NCI-H2227 (cell line): ENCODE measurements around the gene DCAF6.

Source experiments
- DNase-seq: peaks from one replicate; lab custom pipeline; 2025; ENCODE audit not compliant: unreplicated experiment; lab: John Stamatoyannopoulos, UW

Gene DCAF6

DNA sequence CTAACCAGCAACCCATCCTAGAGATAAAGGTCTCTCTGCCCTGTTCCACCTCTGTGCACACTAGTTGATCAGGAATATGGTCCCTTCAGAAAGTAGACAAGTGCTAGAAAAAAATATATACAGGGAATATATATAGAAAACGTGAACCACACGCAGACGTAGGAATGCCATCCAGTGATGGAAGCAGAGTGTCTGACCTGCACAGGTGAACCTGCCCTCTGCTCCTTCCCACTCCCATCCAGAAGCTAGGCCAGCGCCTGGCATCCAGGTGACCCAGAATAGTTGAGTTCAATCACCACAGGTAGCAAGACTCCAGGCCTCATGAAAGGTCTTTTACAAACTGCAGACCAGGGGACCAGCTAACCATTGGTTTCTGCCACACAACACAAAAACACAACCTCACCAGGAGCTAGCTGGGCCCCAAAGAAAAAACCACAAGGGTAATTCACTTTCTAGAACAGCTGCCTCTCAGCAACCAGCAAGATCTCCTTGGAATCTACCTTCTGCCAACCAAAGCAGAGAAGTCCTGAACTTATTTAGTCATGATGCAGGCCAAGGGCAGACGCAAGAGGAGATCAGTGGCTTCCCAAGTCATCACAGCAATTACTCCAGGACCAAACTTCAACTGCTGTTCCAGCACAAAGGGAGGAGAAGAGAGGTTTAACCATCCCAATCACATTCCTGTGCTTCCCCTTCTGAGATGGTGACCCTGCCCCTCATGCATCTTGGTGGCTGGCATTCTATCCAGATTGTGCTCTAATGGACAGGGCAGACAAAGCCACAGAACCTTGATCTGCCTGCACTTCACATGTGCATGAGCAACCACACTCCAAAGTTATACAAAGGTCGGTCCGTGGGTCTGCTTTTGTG lies 147.2 kb downstream of the DCAF6 start:
- DNase-seq: no peak

DNA sequence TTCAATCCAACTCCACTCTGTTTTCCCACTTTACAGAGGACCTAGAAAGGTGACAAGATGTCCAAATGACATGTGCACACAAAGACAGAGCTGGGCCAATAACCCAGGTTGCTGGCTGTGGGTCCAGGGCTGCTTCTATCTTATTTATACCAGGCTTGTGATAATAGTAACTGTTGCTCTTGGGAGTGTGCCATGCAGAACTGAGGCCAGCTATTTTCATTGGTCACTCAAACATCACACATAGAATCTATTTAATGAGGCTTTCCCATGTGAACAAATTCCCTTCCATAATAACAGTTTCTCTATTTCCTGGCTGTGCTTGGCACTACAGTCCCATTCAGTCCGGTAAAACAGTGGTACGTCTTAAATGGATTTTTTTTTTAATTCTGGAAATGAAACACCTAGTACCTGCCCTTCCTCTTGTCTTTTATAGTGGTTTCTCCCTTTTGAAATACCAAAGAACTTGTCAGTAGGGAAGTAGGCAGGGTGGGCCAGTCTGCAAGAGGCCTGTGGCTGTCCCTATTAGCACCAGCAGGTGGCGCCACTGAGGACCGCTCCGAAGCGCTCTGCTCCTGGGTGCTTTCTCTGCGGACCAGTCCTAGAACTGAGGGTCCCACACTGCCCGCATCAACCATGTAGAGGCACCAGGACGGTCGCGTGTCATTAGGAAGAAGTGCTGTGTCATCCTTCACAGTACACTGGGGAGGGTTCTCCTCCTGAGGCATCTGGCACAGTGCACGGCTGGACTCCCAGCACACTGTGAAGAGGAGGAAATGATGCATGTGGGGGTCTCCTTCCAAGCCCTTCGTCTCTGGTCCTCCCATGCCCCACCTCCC lies 148.1 kb downstream of the DCAF6 start:
- peak; percentile 47 for DNase-seq

DNA sequence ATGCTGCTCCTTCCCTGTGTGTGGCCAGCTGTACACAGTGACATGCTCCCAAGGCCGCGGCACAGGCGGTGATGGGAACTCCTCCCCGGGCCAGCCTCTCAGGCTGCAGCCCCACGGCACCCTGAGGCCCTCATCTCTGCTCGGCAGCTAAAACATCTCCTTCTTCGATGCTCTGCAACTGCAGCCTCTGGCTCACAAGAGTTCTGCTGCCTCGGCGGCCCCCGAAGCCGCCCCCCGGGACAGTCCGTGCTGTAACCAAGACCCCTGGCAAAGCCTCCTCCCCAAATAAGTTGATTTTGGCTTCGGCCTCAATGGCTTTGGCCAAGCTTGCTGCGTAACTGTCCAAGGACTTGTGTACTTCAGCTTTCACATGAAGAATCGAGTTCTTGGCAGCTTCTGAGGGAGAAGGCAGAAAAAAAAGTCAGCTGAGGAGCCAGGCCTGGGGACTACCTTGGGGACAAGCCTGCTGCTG lies 149.0 kb downstream of the DCAF6 start:
- DNase-seq: no peak

DNA sequence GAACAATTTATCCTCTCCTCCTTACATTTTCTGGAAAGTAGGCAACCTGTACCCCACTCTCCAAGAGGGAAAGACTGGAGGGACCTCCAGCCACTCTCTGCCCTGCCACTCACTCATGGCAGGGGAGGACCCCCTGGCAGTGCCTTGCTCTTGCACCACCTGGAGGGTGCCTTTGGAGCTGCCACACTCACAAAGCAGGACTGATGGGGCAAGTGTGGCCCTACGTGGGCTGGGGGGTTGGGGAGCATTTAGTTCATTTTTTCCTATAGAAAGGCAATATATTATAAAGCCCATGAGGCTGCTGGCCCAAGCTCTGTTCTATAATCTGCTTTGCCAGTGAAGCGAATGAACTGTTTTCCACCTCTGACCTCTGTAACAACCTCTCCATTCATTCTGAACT lies 150.0 kb downstream of the DCAF6 start:
- DNase-seq: no peak

DNA sequence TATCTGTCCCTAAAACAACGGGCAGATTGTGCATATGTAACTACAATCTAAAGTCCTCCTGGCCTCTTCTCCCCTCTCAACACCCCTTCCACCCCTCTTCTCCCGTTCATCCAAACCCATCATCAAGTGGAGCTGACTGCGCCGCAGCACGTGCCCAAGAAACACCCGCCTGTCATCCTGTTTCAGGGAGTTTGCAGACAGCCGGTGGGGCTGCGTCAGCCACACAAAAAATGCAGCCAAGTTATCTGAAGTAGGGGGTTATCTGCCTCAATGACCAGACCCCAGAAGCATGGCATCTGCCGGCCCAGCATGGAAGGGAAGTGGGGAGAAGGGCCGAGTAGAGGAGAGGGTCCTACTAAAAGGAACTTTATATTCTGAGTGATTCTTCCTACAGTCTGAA lies 151.2 kb downstream of the DCAF6 start:
- DNase-seq: no peak

DNA sequence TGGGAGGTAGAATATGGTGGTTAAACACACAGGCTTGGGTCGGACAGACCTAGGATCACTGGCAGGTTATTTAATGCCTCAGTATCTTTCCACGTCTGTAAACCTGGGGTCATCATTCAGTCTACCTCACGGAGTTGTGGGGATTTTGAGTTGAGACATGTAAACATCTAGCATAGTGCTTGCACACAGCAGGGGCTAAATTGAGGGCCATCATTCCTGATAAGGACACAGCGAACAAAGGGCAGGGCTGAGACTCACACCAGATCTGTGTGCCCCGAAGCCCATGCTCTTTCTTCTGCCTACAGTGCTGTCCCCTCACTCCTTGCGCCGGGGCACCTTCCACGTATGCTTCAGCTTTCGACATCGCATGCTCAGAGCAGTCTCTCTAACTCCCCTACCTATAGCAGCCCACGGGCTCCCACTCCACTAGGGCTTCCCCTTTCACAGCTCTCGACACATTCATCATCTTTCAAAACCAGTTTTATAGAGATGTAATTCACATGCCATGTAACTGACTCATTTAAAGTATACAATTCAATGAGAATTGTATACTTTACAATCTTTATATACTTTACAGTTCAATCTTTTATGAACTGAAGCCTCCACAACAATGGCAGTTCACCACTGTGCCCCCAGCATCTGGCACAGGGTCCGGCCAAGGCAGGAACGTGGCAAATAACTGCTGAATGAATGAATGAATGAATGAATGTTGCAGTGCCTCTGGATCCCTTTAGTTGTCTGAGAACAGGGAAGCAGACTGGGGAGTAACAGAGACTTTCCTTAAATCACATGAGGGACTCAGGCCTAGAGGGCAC lies 152.2 kb downstream of the DCAF6 start:
- no peak for DNase-seq

DNA sequence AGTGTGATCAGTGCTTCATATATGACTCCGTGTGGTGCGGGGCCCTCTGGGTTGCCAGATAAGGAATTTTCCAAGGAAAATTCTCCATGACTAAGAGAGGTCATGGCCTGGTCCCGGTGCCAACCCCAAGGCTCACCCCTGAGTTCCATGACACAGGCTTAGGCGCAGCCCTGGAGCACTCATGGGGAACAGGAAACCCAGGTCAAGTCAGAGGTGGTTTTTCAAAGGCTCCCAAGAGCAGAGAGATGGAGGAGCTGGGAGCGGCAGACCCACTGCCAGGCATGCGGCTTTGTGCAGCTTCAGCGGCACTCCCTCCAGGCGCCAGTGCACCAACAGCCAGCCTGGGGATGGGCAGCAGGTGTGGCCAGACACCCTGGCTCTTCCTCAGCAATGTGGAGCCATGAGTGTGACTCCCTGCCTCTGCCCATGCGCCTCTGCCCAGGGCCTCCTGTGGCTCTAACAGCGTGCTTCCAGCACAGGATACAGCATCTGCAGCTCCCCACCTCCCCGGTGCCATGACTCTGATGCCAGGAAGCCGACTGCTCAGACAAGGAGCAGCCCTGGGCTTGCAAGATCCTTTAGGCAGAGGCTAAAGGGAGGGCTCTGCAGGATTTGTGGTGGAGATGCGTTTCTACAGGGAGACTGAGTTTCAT lies 153.0 kb downstream of the DCAF6 start:
- no peak for DNase-seq

DNA sequence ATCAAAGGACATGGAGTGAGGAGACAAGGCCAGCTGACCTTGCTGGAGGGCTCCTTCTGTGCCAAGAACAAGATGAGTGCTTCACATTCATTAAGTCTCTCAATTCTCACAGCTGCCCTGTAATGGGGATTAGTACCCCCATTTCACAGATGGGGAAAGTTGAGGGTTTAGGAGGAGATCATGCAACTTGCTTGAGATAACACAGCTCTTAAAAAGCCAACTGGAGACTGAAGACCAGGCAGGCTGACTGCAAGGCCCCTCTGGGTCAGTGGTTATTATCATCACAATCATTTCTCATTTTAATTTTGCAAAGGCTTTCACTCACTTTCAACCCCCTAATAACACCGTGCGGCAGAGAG lies 153.5 kb downstream of the DCAF6 start:
- DNase-seq: no peak

DNA sequence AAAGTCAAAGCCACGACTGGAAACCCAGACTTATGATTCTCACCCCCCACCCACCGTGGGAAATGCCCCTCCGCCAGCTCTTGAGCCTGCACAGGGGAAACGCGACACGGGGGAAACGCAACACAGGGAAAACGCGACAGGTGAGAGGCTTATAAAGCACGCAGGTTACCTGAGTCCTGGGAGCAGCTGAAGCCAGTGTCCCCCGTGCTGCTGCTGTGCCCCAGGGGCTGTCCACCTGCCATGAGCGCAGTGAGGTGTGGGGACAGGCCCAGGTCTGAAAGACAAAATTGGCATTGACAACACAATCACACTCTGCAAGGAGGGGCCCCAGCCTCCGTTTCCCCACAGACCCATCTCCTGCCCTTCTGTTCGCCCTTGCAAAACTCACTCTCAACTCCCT lies 153.9 kb downstream of the DCAF6 start:
- DNase-seq: no peak

DNA sequence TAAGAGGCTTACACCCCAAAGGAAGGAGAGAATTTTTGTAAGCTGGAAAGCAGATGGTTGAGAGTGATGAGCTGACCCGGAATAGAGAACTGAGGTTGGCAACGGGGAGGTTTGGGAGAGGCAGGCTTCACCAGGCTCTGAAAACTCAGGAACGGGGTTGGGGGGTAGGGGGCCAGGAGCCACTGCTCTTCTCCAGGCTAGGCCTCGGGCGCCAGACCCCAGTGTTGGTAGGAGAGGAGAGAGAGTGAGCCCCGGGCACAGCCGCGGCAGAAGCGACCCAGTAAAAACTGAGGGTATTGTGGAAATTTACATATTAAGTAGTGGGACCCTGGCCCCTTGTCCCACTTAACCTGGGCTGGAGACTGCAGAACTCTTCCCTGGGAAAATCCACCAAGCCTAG lies 154.6 kb downstream of the DCAF6 start:
- DNase-seq: no peak

DNA sequence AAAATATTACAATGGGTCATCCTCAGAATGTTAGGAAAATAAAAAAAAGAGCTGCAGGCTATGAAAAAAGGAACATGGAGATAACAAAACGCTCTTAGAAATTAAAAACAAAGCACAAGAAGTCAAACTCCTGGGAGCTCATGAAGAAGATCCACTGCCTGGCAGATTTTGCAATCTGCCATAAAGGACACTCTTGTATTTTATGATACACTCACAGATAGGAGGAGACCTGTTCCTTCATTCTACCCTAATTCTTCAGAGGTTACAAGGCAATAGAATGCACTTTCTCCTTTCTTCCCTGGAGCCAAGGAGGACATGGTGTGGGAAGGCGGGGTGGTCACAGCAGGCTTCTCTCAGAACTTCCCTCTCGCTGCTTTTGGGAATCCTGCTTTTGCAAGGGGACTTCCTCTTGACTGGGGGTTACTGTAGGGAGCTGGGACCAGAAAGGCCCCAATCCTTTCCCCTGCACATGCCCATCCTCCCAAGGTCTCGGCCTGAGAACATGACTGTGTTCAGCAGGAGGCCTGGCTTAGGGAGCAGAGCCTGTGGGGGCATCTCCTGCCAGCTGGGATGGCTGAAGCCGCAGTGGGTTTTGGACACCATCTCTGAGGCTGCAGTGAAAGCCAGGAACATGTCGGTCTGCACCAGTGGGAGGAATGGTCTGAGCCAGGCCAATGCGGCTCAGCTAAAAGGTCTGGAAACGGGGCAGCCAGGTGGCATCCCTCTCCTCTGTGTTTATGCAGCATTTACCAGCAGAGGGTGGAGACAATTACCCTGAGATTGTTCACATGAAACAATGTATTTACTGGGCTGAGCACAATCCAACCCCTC lies 155.5 kb downstream of the DCAF6 start:
- peak; percentile 8 for DNase-seq

DNA sequence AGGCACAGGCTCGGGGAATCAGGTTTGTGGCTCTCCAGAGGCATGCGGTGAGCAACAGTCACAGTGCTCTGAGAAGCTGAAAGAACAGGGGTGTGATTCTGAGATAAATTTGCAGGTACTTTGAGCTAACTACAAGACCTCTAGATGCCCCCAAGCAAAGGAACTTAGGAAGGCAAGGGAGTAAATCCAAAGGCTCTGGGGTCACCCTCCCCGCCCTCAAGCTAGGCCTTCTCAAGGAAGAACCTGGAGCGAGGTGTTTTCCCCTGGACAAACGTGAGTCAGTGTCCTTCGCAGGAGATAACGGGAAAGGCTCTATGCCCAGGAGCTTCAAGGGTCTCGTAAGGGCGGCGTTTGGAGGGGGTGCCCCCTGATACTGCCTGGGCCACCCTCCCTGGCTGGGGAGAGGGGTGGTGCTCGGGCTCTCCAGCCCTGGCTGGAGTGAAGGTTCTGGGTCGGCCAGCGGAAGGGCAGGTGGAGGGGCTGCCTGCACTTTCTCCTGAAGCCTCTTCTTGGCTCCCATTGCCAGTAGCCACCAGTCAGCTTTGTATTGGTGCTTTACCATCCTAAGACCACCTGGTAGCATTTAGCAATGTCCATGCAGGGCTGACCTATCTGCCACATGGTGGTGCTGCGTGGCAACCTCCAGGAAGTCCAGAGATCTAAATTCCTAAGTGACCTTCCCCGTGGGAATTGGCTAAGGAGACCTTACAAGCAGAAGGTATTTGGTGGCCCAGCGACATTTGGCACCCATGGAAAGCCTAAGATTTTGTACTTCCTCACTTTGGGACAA lies 156.3 kb downstream of the DCAF6 start:
- no peak for DNase-seq

DNA sequence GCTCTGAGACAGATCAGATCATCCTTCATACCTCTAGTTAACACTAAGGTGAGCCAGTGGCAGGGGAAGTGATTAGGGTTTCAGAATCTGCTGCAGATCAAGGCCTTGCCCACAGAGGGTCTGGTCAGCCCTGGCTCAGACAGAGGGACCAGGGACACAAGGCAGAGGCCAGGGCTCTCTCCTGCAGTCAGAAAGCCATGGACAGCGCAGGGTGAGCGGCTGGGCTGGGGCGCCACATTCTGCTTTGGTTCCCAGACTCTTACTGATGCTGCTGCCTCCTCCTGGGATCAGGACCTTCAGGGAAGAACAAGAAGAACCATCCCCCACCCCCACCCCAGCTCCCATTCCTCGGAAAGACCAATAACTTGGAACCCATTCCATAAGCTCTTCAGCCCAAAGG lies 157.1 kb downstream of the DCAF6 start:
- no peak for DNase-seq

DNA sequence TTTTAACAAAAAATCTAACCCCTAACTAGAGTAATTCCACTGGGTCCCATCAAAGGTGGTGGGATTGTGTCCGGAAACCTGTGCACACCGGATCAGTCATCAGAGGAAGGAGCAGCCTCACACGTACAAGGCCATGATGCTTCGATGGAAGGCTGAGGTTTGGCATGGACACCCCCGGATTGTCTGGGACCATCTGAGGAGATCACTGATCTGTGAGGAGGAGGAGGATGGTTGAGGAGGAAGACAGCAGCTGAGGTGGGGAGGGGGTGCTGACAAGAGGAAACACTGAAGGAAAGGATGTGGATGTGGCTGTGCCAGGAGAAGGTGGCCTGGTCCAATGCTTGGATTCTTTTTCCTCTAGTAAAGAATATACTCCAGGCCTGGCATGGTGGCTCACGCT lies 159.0 kb downstream of the DCAF6 start:
- DNase-seq: no peak

DNA sequence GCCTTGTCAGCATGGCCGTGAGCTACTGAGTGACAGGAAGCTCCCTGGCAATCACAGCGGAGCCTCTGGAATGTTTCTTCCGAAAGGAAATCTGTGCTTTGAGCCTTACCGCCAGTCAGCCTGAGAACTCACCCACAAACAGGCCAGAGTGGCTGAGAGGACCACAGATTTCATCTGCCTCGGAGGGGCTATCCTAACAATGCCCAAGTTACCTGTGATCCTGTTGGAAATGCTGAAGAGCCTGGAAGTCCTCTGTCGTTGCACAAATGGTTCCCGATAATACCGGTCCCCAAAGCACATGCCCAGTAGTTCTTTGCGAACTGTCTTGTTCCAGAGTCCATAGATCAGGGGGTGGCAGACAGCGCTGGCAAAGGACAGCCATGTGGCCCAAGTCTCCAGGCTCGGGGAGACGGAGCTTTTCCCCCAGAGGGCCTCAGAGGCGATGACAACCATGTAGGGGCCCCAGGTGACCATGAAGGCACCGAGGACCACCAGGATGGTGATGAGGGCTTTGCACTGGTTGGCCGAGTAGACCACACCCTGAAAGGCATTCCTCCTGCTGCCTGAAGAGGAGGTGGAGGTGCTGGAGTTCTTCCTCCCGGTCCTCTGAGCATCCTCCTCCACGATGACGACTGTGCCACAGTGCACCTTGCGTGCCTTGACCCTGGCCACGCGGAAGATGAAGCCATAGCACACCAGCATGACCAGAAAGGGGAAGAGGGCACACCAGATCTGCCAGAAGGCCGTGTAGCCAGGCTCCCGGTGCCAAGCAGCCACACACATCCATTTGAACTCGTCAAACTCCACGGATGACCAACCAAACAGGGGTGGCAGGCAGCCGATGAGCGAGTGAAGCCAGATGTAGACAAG lies 160.0 kb downstream of the DCAF6 start:
- DNase-seq: no peak

DNA sequence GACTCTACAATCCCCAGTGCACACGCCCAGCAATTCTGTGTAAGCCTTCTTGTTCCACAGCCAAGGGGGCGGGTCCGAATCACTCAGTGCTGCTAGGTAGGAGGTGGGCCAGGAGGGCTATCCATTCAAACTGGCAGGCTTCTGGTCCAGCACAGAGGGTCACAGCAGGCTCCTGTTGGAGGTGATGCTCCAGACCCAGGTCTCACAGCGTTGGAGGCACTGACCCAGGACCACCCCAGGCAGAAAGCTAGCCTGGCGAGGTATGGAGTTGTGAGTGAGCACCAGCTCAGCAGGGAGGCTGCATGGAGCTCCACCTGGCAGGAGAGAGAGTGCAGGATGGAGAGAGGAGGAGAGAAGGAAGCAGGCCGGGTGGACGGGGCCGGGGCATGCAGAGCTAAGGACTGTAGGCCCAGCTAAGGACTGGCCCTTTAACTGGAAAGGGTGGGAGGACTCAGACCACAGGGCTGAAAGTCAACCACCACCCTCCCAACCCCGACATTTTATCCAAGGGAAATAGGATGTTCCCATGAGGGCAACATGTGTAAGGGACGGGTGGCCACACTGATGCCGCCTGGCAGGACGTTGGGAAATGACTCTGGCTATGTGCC lies 161.5 kb downstream of the DCAF6 start:
- no peak for DNase-seq

DNA sequence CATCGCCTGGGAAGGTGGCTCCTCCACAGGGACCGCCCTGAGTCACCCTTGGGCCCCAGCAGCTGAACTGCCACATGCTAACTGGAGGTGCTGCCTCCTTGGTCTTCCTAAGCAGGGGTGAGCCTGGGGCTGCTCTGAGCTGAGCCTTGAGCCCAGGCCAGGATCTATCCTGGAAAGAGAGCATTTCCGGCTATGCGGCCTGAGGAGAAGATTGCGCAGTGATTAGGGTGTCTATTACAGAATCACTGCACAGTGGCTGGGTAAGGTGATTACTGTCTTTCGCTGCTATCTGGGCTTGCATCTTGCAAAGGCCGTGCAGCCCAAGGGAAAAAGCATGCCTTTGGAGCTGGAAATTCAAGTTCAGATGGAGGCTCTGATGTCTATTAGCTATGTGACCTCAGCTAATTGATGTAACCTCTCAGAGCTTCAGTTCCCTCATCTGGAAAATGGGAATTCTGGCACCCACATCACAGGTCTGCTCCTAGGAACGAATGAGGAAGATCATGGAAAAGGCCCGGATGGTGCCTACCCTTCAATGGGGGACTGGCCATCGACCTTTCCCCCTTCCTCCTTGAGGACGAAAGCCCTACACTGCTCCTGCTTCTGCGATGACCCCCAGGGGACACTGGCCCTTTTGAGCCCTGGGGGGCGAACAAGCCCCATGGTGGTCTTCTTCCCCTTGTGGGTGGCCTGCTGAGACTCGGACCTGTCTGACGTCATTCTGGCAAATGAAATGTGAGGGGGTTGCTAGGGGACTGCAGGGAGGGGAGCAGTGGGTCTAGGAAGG lies 162.2 kb downstream of the DCAF6 start:
- DNase-seq: no peak
